Ovary (tissue), 3 donors: ENCODE results near the gene SWT1.

Source experiments
- EP300 ChIP-seq: sonication (generic); formaldehyde crosslinking; IDR thresholded peaks from one replicate; pipeline ENCODE4 v1.6.1; 2017; ENCODE audit warnings: antibody characterized with exemption
- POLR2A ChIP-seq: fragments of 450-650 bp; IDR thresholded peaks from one replicate; pipeline ENCODE4 v1.6.1; 2017; ENCODE audit warnings: antibody characterized with exemption, mild to moderate bottlenecking, moderate library complexity
- TF ChIP-seq, protein P1 (sequence below), 3 donors: fragments of 450-650 bp in 2 of 3; fragments of 200-600 bp in 1 of 3; IDR thresholded peaks; one replicate each; pipeline versions ENCODE4 v1.5.1 to v1.8.0; 2016 to 2022; ENCODE audit warnings: antibody characterized with exemption in 3 of 3, mild to moderate bottlenecking in 1 of 3
- donor health status: DM: no; HTN: no; CAD: no.

DNA sequence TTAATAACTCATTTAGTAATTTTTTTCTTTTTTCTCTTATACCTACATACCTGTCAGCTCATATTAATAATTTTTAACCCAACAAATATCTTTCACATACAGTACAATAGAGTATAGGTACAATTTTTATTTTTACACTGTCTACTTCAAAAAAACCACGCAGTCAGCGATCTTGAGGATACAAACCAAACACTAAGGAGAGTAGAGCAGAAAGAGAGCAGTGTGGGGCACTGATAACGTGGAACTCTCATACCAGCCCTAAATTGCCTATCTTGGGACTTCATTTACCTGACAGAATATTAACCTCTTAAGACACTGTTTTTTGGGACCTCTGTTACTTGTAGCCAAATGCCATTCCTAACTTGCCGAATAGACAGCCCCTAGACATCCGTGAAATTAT is 5.8 kb upstream of the SWT1 start:
- TF ChIP-seq, protein P1, sequence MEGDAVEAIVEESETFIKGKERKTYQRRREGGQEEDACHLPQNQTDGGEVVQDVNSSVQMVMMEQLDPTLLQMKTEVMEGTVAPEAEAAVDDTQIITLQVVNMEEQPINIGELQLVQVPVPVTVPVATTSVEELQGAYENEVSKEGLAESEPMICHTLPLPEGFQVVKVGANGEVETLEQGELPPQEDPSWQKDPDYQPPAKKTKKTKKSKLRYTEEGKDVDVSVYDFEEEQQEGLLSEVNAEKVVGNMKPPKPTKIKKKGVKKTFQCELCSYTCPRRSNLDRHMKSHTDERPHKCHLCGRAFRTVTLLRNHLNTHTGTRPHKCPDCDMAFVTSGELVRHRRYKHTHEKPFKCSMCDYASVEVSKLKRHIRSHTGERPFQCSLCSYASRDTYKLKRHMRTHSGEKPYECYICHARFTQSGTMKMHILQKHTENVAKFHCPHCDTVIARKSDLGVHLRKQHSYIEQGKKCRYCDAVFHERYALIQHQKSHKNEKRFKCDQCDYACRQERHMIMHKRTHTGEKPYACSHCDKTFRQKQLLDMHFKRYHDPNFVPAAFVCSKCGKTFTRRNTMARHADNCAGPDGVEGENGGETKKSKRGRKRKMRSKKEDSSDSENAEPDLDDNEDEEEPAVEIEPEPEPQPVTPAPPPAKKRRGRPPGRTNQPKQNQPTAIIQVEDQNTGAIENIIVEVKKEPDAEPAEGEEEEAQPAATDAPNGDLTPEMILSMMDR (IDR thresholded peaks at IDR 0.05): no peak
- no peak for TF ChIP-seq EP300
- no peak for TF ChIP-seq POLR2A
